Astrocyte (in vitro differentiated cells and primary cell): Measurements from ENCODE around the gene TIPARP.
A peak's percentile ranks its signal among the peaks of the same experiment; 100 is the strongest.

Source experiments
- CTCF ChIP-seq: IDR thresholded peaks from 2 replicates; pipeline ENCODE4 v1.5.1; 2011; ENCODE audit warnings: low read depth, mild to moderate bottlenecking, inconsistent platforms, low read length, moderate library complexity; ENCODE audit not compliant: insufficient read depth
- EZH2 ChIP-seq: IDR thresholded peaks from 2 replicates; pipeline ENCODE4 v1.6.1; 2012; ENCODE audit warnings: mild to moderate bottlenecking, low read length, inconsistent platforms; ENCODE audit not compliant: insufficient read depth

GRCh38 chr3:156751461-156752025, 77.2 kb downstream of the TIPARP start:
- peak; percentile 9 for TF ChIP-seq CTCF
- no peak for TF ChIP-seq EZH2
